ENCODE results near the gene PITPNB.

PITPNB gene

GRCh38 chr22:27843441-27843840 is 75.6 kb downstream of the PITPNB start:
- Histone ChIP-seq H3K4me3 (no peak overlapping the region), H3K27ac (peak overlapping the region in 6 of 21 experiments; percentile 5 to 61 (median 38))

GRCh38 chr22:27842669-27843431 is 76.2 kb downstream of the PITPNB start:
- Histone ChIP-seq H3K4me3 (no peak overlapping the region), H3K27ac (peak overlapping the region in 8 of 21 experiments; percentile 5 to 61 (median 42))

GRCh38 chr22:27842201-27842600 is 76.9 kb downstream of the PITPNB start:
- Histone ChIP-seq H3K4me3 (no peak overlapping the region), H3K27ac (peak overlapping the region in 6 of 21 experiments; percentile 19 to 48 (median 39))

- Histone ChIP-seq H3K27ac (no peak overlapping the region), H3K4me3 (no peak overlapping the region)
These were observed 78.6 kb downstream of the PITPNB start for GRCh38 chr22:27840436-27840835.

- no peak overlapping the region for H3K4me3 ChIP-seq
- H3K27ac ChIP-seq: no peak overlapping the region
These were observed 79.9 kb downstream of the PITPNB start for GRCh38 chr22:27839057-27839660.

- H3K4me3 ChIP-seq: no peak overlapping the region
- H3K27ac ChIP-seq: peak overlapping the region in 4 of 21 experiments; percentile 13 to 44 (median 32)
These were observed 82.9 kb downstream of the PITPNB start for GRCh38 chr22:27836181-27836580.

- no peak overlapping the region for H3K4me3 ChIP-seq
- peak overlapping the region in 1 of 21 experiments; percentile 44 for H3K27ac ChIP-seq
These were observed 83.6 kb downstream of the PITPNB start for GRCh38 chr22:27835446-27835845.

- Histone ChIP-seq H3K4me3 (no peak overlapping the region), H3K27ac (no peak overlapping the region)
These were observed 84.5 kb downstream of the PITPNB start for GRCh38 chr22:27834364-27835185.

- no peak overlapping the region for H3K4me3 ChIP-seq
- H3K27ac ChIP-seq: no peak overlapping the region
These were observed 85.3 kb downstream of the PITPNB start for GRCh38 chr22:27833803-27834202.

GRCh38 chr22:27832606-27833005 is 86.5 kb downstream of the PITPNB start:
- H3K4me3 ChIP-seq: no peak overlapping the region
- no peak overlapping the region for H3K27ac ChIP-seq

- H3K27ac ChIP-seq: no peak overlapping the region
- no peak overlapping the region for H3K4me3 ChIP-seq
These were observed 89.4 kb downstream of the PITPNB start for GRCh38 chr22:27829620-27830019.

GRCh38 chr22:27827604-27828587 is 91.2 kb downstream of the PITPNB start:
- Histone ChIP-seq H3K4me3 (no peak overlapping the region), H3K27ac (no peak overlapping the region)

- no peak overlapping the region for H3K4me3 ChIP-seq
- no peak overlapping the region for H3K27ac ChIP-seq
These were observed 93.9 kb downstream of the PITPNB start for GRCh38 chr22:27825174-27825573.

GRCh38 chr22:27823221-27823620 is 95.8 kb downstream of the PITPNB start:
- Histone ChIP-seq H3K4me3 (no peak overlapping the region), H3K27ac (no peak overlapping the region)

- H3K4me3 ChIP-seq: no peak overlapping the region
- H3K27ac ChIP-seq: no peak overlapping the region
These were observed 97.9 kb downstream of the PITPNB start for GRCh38 chr22:27820896-27821866.

GRCh38 chr22:27816552-27816951 is 102.5 kb downstream of the PITPNB start:
- no peak overlapping the region for H3K4me3 ChIP-seq
- H3K27ac ChIP-seq: no peak overlapping the region

GRCh38 chr22:27815826-27816530 is 103.1 kb downstream of the PITPNB start:
- no peak overlapping the region for H3K27ac ChIP-seq
- H3K4me3 ChIP-seq: no peak overlapping the region

GRCh38 chr22:27814993-27815392 is 104.1 kb downstream of the PITPNB start:
- Histone ChIP-seq H3K4me3 (no peak overlapping the region), H3K27ac (no peak overlapping the region)
